WTC11 (cell line): ENCODE data around the gene BCL2L1. TPM values are rescaled to one million over a fixed set of nuclear protein-coding genes. Genes with fewer than 3 reads are reported as not detected.

ENCODE experiments used
- ATAC-seq: fragments of 200-7000 bp; cut with Tn5 transposase; 2 replicates; pipeline ENCODE4 v1.10.0; 2021; ENCODE audit warnings: mild to moderate bottlenecking, moderate library complexity
- CTCF ChIA-PET: fragments of 300-600 bp; sonication (Branson Sonifier 250); formaldehyde crosslinking; loops from one replicate; lab custom pipeline; 2021; ENCODE audit warnings: antibody characterized with exemption; lab: Charles Lee
- POLR2A ChIA-PET: fragments of 350-600 bp; sonication (Branson Sonifier 250); formaldehyde crosslinking; loops from one replicate; lab custom pipeline; 2021; ENCODE audit warnings: antibody characterized with exemption; lab: Charles Lee
- DNase-seq: peaks from one replicate; pipeline ENCODE4 v3.0.0; 2021; ENCODE audit warnings: low spot score
- H3K27ac Mint-ChIP-seq: 2 replicates; pipeline ENCODE4 v1.8.0; 2021; ENCODE audit warnings: mixed read lengths
- H3K27me3 Mint-ChIP-seq: 2 replicates; pipeline ENCODE4 v1.8.0; 2021; ENCODE audit warnings: low read depth, mild to moderate bottlenecking, moderate library complexity, mixed read lengths
- H3K36me3 Mint-ChIP-seq: 2 replicates; pipeline ENCODE4 v1.8.0; 2021; ENCODE audit warnings: mixed read lengths
- H3K4me1 Mint-ChIP-seq: 2 replicates; pipeline ENCODE4 v1.8.0; 2022; ENCODE audit warnings: mixed read lengths
- H3K4me3 Mint-ChIP-seq: 2 replicates; pipeline ENCODE4 v1.8.0; 2021; ENCODE audit warnings: mild to moderate bottlenecking, moderate library complexity, mixed read lengths
- H3K9me3 Mint-ChIP-seq: 2 replicates; pipeline ENCODE4 v1.8.0; 2021; ENCODE audit warnings: mixed read lengths
- AR ChIP-seq: fragments of 250-450 bp; sonication (Bioruptor Pico); IDR thresholded peaks from 2 replicates; pipeline ENCODE4 v1.9.0; 2021; ENCODE audit warnings: mild to moderate bottlenecking
- E2F1 ChIP-seq: sonication (generic); formaldehyde crosslinking; IDR thresholded peaks from 2 replicates; pipeline ENCODE4 v1.8.0; 2022; ENCODE audit warnings: mild to moderate bottlenecking, missing genetic modification reagents
- FOXP1 ChIP-seq: sonication (generic); formaldehyde crosslinking; IDR thresholded peaks from 2 replicates; pipeline ENCODE4 v1.8.0; 2022; ENCODE audit warnings: missing genetic modification reagents, mild to moderate bottlenecking, moderate library complexity, borderline replicate concordance
- JAZF1 ChIP-seq: fragments of 250-450 bp; sonication (Bioruptor Pico); IDR thresholded peaks from 2 replicates; pipeline ENCODE4 v1.9.0; 2021; ENCODE audit warnings: moderate library complexity, mild to moderate bottlenecking, inconsistent platforms
- NFATC4 ChIP-seq: fragments of 250-450 bp; sonication (Bioruptor Pico); IDR thresholded peaks from 2 replicates; pipeline ENCODE4 v1.9.0; 2021; ENCODE audit warnings: mild to moderate bottlenecking
- PRDM15 ChIP-seq: sonication (generic); formaldehyde crosslinking; IDR thresholded peaks from 2 replicates; pipeline ENCODE4 v1.8.0; 2022; ENCODE audit warnings: missing genetic modification reagents
- PRRX2 ChIP-seq: fragments of 250-450 bp; sonication (Bioruptor Pico); IDR thresholded peaks from 2 replicates; pipeline ENCODE4 v1.8.0; 2021; ENCODE audit warnings: mild to moderate bottlenecking
- SMAD3 ChIP-seq: sonication (generic); formaldehyde crosslinking; IDR thresholded peaks from 2 replicates; pipeline ENCODE4 v1.8.0; 2022; ENCODE audit warnings: missing genetic modification reagents, mild to moderate bottlenecking, borderline replicate concordance
- USF1 ChIP-seq: sonication (generic); formaldehyde crosslinking; IDR thresholded peaks from 2 replicates; pipeline ENCODE4 v1.8.0; 2022; ENCODE audit warnings: mild to moderate bottlenecking, missing genetic modification reagents
- ZBTB21 ChIP-seq: sonication (generic); formaldehyde crosslinking; IDR thresholded peaks from 2 replicates; pipeline ENCODE4 v1.8.1; 2023; ENCODE audit warnings: mild to moderate bottlenecking, missing genetic modification reagents, borderline replicate concordance
- ZBTB43 ChIP-seq: sonication (generic); formaldehyde crosslinking; IDR thresholded peaks from 2 replicates; pipeline ENCODE4 v1.8.1; 2023; ENCODE audit warnings: mild to moderate bottlenecking, missing genetic modification reagents
- ZNF396 ChIP-seq: fragments of 250-450 bp; sonication (Bioruptor Pico); IDR thresholded peaks from 2 replicates; pipeline ENCODE4 v1.8.0; 2021; ENCODE audit warnings: mild to moderate bottlenecking, moderate library complexity, borderline replicate concordance
- total RNA-seq: library from RNA; stranded (reverse); gene quantifications from 3 replicates; pipeline ENCODE4 v1.2.3, GENCODE V29; 2021

BCL2L1 gene
- total RNA-seq, 1 experiment from 2014 or later = 62.0 TPM

GRCh38 chr20:31620246-31620645 is 102.4 kb downstream of the BCL2L1 start:
- Mint-ChIP-seq H3K36me3 (no peaks in the 10 kb centered on the region), H3K27ac (no peak overlapping the region), H3K4me3 (no peak overlapping the region), H3K27me3 (peaks cover 31% of the 10 kb centered on the region), H3K9me3 (no peaks in the 10 kb centered on the region), H3K4me1 (no peaks in the 10 kb centered on the region)
- TF ChIP-seq E2F1 (no peak), AR (CRISPR knock-in tag) (no peak), USF1 (CRISPR knock-in tag) (no peak), SMAD3 (no peak), PRDM15 (CRISPR knock-in tag) (no peak), ZBTB21 (no peak), JAZF1 (CRISPR knock-in tag) (no peak)
- ChIA-PET CTCF (interaction anchor here (1.4 to 2.0 kb wide), 3 partner anchors 14 to 63 kb away, joined by 5 to 9 read pairs (median 8); no protein-coding TSS in a partner anchor), POLR2A (no interaction called here)
- ATAC-seq (no peak), DNase-seq (no peak)

- Mint-ChIP-seq H3K9me3 (no peaks in the 10 kb centered on the region), H3K27me3 (peaks cover 36% of the 10 kb centered on the region), H3K27ac (no peak overlapping the region), H3K4me3 (no peak overlapping the region), H3K4me1 (no peaks in the 10 kb centered on the region), H3K36me3 (no peaks in the 10 kb centered on the region)
- ATAC-seq (no peak), DNase-seq (no peak)
- TF ChIP-seq ZNF396 (CRISPR knock-in tag) (no peak), PRDM15 (CRISPR knock-in tag) (no peak), FOXP1 (CRISPR knock-in tag) (no peak), NFATC4 (CRISPR knock-in tag) (no peak), ZBTB43 (CRISPR knock-in tag) (no peak), PRRX2 (CRISPR knock-in tag) (no peak)
- ChIA-PET CTCF (interaction anchor here (0.6 to 17.0 kb wide), 5 partner anchors 17 to 71 kb away, joined by 5 to 927 read pairs (median 6); no protein-coding TSS in a partner anchor), POLR2A (interaction anchor here (0.6 to 0.7 kb wide), 3 partner anchors 44 to 656 kb away, joined by 4 read pairs; partner anchors contain the start of gene BCL2L1)
Observed at GRCh38 chr20:31617432-31618104, 105.1 kb downstream of the BCL2L1 start.
